Mucosa of stomach (tissue), 1 donor: ENCODE measurements around the gene SGK2.

ENCODE experiments used
- H3K27me3 ChIP-seq: one replicate; pipeline ENCODE4 v1.7.0; 2013; ENCODE audit warnings: mild to moderate bottlenecking, low read length; ENCODE audit not compliant: control insufficient read depth, insufficient read depth
- H3K36me3 ChIP-seq: one replicate; pipeline ENCODE4 v1.7.0; 2013; ENCODE audit warnings: low read length; ENCODE audit not compliant: control insufficient read depth, insufficient read depth
- H3K4me1 ChIP-seq: one replicate; pipeline ENCODE4 v1.7.0; 2013; ENCODE audit warnings: mild to moderate bottlenecking, low read length; ENCODE audit not compliant: control insufficient read depth, insufficient read depth
- H3K4me3 ChIP-seq: one replicate; pipeline ENCODE4 v1.7.0; 2013; ENCODE audit warnings: low read length
- H3K9ac ChIP-seq: one replicate; pipeline ENCODE4 v1.7.0; 2013; ENCODE audit warnings: mild to moderate bottlenecking, low read length, moderate library complexity
- H3K9me3 ChIP-seq: one replicate; pipeline ENCODE4 v1.7.0; 2013; ENCODE audit warnings: mild to moderate bottlenecking, low read length, moderate library complexity; ENCODE audit not compliant: control insufficient read depth
- donor health status: Pancreatic carcinoma.

The SGK2 gene

DNA sequence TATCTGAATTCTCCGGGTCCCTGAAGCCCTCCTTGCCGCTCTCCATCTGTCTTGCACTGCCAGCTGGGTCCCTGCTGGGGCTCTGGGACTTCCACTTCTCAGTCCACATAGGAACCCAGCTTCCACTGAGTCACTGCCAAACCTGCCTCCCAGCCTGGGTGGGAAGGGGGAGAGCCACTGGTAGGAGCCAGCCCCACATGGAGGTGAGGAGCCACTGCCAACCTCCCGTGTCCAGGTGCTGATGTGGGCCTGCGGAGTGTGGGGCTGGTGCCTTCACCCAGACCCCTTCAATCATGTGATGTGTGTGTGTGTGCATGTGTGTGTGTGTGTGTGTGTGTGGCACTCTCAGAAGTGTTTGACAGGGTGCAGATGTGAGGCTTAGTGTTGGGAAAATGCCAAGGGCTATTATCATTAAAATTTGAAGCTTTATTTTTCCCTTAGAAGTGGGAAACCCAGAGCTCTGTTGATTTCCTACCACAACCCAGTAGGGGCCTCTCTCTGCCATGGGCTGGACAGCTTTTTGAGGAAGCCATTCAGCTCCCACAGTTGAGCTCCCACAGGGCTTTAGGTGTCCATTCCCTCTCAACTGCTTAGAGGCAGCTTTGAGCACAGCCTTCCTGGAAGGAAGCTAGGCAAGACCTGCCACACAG, 9.3 kb upstream of the SGK2 start:
- H3K4me1 ChIP-seq: no peaks in the 10 kb centered on the region
- H3K9me3 ChIP-seq: no peaks in the 10 kb centered on the region
- no peak overlapping the region for H3K4me3 ChIP-seq
- no peak overlapping the region for H3K9ac ChIP-seq
- H3K27me3 ChIP-seq: no peaks in the 10 kb centered on the region
- H3K36me3 ChIP-seq: no peaks in the 10 kb centered on the region

DNA sequence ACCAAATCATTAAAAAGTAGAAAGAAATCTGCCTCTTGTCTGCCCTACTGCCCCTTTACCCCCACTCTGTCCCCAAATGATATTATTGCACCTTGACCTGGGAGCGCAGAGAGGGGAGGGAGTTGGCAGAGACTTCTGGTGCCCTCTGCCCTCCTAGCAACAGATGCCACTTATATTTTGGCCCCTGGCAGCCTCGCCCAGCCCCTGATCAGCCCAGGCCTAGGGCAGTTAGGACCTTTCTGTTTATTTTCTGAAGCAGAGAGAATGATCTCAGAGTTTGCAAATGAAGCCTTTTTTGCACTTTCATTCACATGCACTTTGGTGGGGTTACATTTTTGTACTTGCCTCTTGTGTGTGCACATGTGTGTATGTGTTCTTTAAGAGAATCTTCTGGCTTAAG, 8.4 kb upstream of the SGK2 start:
- no peak overlapping the region for H3K9ac ChIP-seq

DNA sequence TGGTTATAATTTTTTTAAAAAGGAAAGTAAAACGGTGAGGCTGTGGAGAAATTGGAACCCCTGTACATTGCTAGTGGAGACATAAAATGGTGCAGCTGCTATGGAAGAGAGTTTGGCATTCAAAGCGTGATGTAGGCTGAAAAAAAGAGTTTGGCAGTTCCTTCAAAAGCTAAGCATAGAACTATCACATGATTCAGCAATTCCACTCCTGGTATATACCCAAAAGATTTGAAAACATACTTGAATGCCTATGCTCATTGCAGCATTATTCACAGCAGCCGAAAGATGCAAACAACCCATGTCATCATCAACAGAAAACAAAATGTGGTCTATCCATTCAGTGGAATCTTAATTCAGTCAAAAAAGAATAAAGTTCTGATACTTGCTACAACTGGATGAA, 4.5 kb upstream of the SGK2 start:
- H3K9me3 ChIP-seq: no peaks in the 10 kb centered on the region
- no peak overlapping the region for H3K4me3 ChIP-seq
- H3K9ac ChIP-seq: no peak overlapping the region
- H3K36me3 ChIP-seq: no peaks in the 10 kb centered on the region
- no peaks in the 10 kb centered on the region for H3K27me3 ChIP-seq
- H3K4me1 ChIP-seq: peaks cover 22% of the 10 kb centered on the region

More for the DNA sequence above, 8.4 kb upstream of the SGK2 start:
- no peaks in the 10 kb centered on the region for H3K9me3 ChIP-seq
- H3K36me3 ChIP-seq: no peaks in the 10 kb centered on the region
- H3K4me3 ChIP-seq: no peak overlapping the region
- no peaks in the 10 kb centered on the region for H3K4me1 ChIP-seq
- H3K27me3 ChIP-seq: no peaks in the 10 kb centered on the region

DNA sequence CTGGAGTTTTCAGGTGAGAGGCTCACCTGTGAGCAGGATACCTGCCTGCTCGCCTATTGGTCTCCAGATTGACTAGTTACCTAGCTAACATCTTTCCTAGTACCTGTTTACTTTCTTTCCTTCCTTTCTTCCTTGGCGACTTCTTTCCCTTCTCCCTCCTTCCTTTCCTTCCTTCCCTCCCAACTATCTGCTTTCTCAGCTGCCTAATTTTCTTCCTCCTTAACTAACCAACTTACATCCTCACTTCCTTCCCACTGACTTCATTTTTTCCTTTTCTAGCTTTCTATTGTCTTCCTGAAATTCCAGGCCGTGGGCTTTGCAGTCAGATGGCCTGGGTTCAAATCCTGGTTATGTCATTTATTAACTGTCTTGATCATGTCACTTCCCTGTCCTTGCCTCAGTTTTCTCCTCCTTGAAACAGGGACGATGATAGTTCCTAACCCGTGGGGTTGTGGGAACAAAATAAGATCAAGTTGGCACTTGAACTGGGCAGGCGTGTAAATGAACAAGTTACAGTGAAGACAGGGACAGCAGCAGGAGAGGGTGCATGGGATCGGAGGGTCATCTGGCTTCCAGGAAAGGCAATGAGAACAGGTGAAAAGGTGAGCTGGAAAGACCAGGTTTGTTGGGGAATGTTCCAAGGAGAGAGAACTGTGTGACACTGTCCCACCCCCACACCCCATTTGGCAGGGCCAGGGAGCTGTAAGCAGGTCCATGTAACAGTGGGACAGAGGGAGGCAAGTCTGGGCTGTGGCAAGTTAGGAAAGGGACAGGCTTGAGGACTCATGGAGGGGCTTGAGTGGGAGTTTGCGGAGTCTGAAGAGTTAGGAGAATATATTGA, 540 bp downstream of the SGK2 start:
- H3K4me3 ChIP-seq: peak overlapping the region; percentile 5
- H3K4me1 ChIP-seq: peaks cover 26% of the 10 kb centered on the region
- peak overlapping the region; percentile 79 for H3K9ac ChIP-seq
- no peaks in the 10 kb centered on the region for H3K36me3 ChIP-seq
- H3K27me3 ChIP-seq: no peaks in the 10 kb centered on the region
- H3K9me3 ChIP-seq: no peaks in the 10 kb centered on the region

DNA sequence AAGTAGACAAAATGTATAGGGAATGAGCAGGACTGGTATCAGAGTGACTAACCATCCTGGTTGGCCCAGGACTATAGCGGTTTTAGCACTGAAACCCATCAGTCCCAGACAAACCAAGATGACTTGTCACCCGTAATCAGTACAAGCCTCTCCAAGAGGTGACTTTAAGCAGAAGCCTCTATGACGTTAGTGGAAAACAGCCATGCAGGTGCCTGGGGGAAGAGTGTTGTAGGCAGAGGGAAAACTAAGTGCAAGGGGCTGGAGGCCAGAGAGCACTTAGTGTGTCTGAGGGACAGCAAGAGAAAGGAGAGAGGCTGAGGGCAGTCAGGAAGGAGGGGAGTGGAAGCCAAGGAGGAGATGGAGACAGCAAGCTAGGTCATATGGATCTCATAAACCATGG, 2.1 kb downstream of the SGK2 start:
- Histone ChIP-seq H3K4me1 (peaks cover 26% of the 10 kb centered on the region), H3K27me3 (no peaks in the 10 kb centered on the region), H3K4me3 (no peak overlapping the region), H3K36me3 (no peaks in the 10 kb centered on the region), H3K9ac (no peak overlapping the region), H3K9me3 (no peaks in the 10 kb centered on the region)

- H3K9ac ChIP-seq: no peak overlapping the region
- peaks cover 7% of the 10 kb centered on the region for H3K4me1 ChIP-seq
- no peaks in the 10 kb centered on the region for H3K27me3 ChIP-seq
- H3K4me3 ChIP-seq: no peak overlapping the region
- H3K36me3 ChIP-seq: no peaks in the 10 kb centered on the region
- H3K9me3 ChIP-seq: no peaks in the 10 kb centered on the region
These were observed 4.6 kb downstream of the SGK2 start for GRCh38 chr20:43563429-43563828.

- H3K9me3 ChIP-seq: no peaks in the 10 kb centered on the region
- no peak overlapping the region for H3K9ac ChIP-seq
- H3K4me3 ChIP-seq: no peak overlapping the region
- H3K27me3 ChIP-seq: no peaks in the 10 kb centered on the region
- no peaks in the 10 kb centered on the region for H3K36me3 ChIP-seq
- peaks cover 4% of the 10 kb centered on the region for H3K4me1 ChIP-seq
These were observed 5.2 kb downstream of the SGK2 start for GRCh38 chr20:43563991-43564390.

- no peaks in the 10 kb centered on the region for H3K27me3 ChIP-seq
- H3K9ac ChIP-seq: no peak overlapping the region
- peaks cover under 1% of the 10 kb centered on the region for H3K36me3 ChIP-seq
- peaks cover 4% of the 10 kb centered on the region for H3K4me1 ChIP-seq
- no peak overlapping the region for H3K4me3 ChIP-seq
- H3K9me3 ChIP-seq: no peaks in the 10 kb centered on the region
These were observed 5.6 kb downstream of the SGK2 start for GRCh38 chr20:43564455-43564854.

GRCh38 chr20:43564993-43565757, 6.3 kb downstream of the SGK2 start:
- Histone ChIP-seq H3K9ac (no peak overlapping the region), H3K27me3 (no peaks in the 10 kb centered on the region), H3K4me1 (peaks cover 4% of the 10 kb centered on the region), H3K4me3 (no peak overlapping the region), H3K36me3 (peaks cover 4% of the 10 kb centered on the region), H3K9me3 (no peaks in the 10 kb centered on the region)

GRCh38 chr20:43565758-43566104, 6.9 kb downstream of the SGK2 start:
- Histone ChIP-seq H3K27me3 (no peaks in the 10 kb centered on the region), H3K4me1 (peaks cover 4% of the 10 kb centered on the region), H3K9me3 (no peaks in the 10 kb centered on the region), H3K4me3 (no peak overlapping the region), H3K9ac (no peak overlapping the region), H3K36me3 (peaks cover 4% of the 10 kb centered on the region)

- H3K27me3 ChIP-seq: no peaks in the 10 kb centered on the region
- no peaks in the 10 kb centered on the region for H3K9me3 ChIP-seq
- H3K9ac ChIP-seq: no peak overlapping the region
- H3K36me3 ChIP-seq: peaks cover 4% of the 10 kb centered on the region
- H3K4me3 ChIP-seq: no peak overlapping the region
- H3K4me1 ChIP-seq: no peaks in the 10 kb centered on the region
These were observed 8.7 kb downstream of the SGK2 start for GRCh38 chr20:43567477-43567876.

DNA sequence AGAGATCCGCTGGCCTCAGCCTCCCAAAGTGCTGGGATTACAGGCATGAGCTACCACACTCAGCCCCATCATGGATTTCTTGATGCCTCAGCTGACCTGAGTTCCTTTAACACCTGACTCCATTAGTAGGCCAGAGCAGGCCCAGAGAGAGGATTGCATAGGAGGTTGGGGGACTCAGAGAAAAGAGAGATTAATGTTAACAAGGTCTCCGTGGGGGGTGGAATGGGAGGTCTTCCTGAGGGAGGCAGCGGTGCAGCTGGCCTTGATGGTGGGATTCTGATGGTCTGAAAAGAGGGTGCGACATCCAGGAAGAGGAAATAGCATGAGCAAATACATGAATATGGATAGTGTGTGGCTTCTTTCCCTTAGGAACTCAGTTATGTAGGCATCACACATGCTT, 9.9 kb downstream of the SGK2 start:
- no peaks in the 10 kb centered on the region for H3K4me1 ChIP-seq
- H3K9me3 ChIP-seq: no peaks in the 10 kb centered on the region
- H3K9ac ChIP-seq: no peak overlapping the region
- no peak overlapping the region for H3K4me3 ChIP-seq
- H3K27me3 ChIP-seq: no peaks in the 10 kb centered on the region
- H3K36me3 ChIP-seq: peaks cover 4% of the 10 kb centered on the region
